Measurements from ENCODE around the gene SH3BP4.

- TF ChIP-seq CTCF (IDR thresholded peaks at IDR 0.05) (no peak), EZH2 (IDR thresholded peaks at IDR 0.05) (no peak)
These were observed 113.2 kb downstream of the SH3BP4 start for GRCh38 chr2:235064976-235065375.

All from neural progenitor cell (in vitro differentiated cells).